ENCODE results near the gene ZNF565.

ZNF565 gene

DNA sequence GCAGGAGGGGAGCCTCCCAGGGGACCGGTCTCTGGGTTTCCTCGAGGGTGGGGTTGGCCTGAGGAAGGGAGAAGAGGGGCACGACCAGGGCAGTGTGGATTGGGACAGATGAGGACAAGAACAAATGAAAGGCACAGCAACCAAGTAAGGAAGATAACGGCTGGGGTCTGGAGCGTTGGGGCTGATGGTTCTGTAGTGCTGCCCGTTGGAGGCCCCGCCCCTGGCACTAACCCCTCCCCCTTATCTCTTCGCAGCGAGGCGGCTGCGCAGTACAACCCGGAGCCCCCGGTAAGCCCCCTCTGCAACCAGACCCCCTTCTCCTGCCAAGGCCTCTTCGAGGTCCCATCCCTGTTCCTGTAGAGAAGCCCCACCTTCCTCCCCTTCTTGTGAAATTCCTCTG is 72.4 kb downstream of the ZNF565 start:
- Histone ChIP-seq H3K27me3 (ENCODE audit: insufficient read depth, poor library complexity, severe bottlenecking) (no peaks in the 10 kb centered on the region), H3K4me3 (replicated peaks; ENCODE audit: insufficient read depth, low read length) (no peak overlapping the region), H3K27ac (replicated peaks) (no peak overlapping the region)
- no peak for TF ChIP-seq POLR2AphosphoS5 (IDR thresholded peaks at IDR 0.05; ENCODE audit: low read depth)
- TF ChIP-seq CTCF (IDR thresholded peaks at IDR 0.05; ENCODE audit: insufficient read depth, low read length) = no peak
- TF ChIP-seq, protein P1, sequence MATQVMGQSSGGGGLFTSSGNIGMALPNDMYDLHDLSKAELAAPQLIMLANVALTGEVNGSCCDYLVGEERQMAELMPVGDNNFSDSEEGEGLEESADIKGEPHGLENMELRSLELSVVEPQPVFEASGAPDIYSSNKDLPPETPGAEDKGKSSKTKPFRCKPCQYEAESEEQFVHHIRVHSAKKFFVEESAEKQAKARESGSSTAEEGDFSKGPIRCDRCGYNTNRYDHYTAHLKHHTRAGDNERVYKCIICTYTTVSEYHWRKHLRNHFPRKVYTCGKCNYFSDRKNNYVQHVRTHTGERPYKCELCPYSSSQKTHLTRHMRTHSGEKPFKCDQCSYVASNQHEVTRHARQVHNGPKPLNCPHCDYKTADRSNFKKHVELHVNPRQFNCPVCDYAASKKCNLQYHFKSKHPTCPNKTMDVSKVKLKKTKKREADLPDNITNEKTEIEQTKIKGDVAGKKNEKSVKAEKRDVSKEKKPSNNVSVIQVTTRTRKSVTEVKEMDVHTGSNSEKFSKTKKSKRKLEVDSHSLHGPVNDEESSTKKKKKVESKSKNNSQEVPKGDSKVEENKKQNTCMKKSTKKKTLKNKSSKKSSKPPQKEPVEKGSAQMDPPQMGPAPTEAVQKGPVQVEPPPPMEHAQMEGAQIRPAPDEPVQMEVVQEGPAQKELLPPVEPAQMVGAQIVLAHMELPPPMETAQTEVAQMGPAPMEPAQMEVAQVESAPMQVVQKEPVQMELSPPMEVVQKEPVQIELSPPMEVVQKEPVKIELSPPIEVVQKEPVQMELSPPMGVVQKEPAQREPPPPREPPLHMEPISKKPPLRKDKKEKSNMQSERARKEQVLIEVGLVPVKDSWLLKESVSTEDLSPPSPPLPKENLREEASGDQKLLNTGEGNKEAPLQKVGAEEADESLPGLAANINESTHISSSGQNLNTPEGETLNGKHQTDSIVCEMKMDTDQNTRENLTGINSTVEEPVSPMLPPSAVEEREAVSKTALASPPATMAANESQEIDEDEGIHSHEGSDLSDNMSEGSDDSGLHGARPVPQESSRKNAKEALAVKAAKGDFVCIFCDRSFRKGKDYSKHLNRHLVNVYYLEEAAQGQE (IDR thresholded peaks at IDR 0.05; ENCODE audit: insufficient replicate concordance, low read depth) = no peak
- no peak for TF ChIP-seq SPI1 (IDR thresholded peaks at IDR 0.05; ENCODE audit: borderline replicate concordance, low read depth)
- TF ChIP-seq GABPA (IDR thresholded peaks at IDR 0.05; ENCODE audit: low read depth) = no peak
- no peak for DNase-seq (ENCODE audit: low read depth in 1 of 2, low spot score in 1 of 2)

DNA sequence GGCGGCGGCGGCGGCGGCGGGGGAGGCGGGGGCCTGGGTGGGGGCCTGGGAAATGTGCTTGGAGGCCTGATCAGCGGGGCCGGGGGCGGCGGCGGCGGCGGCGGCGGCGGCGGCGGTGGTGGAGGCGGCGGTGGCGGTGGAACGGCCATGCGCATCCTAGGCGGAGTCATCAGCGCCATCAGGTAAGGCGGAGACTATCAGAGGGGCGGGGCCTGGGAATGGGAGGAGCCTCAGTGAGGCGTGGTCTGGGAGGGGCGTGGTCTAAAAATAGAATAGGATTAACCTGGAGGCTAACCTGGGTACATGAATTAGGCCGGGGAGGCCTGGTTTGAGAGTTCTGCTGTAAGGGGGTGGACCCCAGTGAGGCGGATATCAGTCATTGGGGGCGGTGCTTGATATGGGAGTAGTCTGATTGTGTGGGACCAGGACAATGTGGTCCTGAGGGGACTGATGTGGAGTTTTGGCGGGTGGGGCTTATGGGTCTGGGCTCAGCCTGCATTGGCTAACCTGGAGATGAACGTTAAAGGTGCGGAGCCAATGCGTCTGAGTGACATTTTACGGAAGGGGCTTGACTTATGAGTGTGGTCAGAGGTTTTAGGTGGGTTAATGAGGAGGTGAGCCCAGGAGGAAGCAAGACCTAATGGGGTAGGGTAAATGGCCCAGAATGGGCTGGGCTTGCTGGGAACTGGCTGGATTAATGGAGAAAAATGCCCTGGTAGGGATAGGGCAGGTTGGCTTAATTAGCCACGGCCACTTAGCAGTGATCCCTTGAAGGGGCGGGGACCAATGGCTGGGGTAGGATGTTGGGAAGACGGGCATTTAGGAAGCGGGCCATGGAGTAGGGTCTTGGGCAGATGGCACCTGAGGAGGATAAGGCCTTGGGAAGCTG is 73.2 kb downstream of the ZNF565 start:
- H3K4me3 ChIP-seq (replicated peaks; ENCODE audit: insufficient read depth, low read length) = peak overlapping the region; percentile 92
- TF ChIP-seq POLR2AphosphoS5 (IDR thresholded peaks at IDR 0.05; ENCODE audit: low read depth) (0 out of 2 replicates have a peak, but pooled peaks have one; percentile 30), SPI1 (IDR thresholded peaks at IDR 0.05; ENCODE audit: borderline replicate concordance, low read depth) (no peak), GABPA (IDR thresholded peaks at IDR 0.05; ENCODE audit: low read depth) (no peak), CTCF (IDR thresholded peaks at IDR 0.05; ENCODE audit: insufficient read depth, low read length) (no peak)
- TF ChIP-seq, protein P1 (IDR thresholded peaks at IDR 0.05; ENCODE audit: insufficient replicate concordance, low read depth) = no peak
- peak; percentile 70 to 89 for DNase-seq (ENCODE audit: low read depth in 1 of 2, low spot score in 1 of 2)
- peak overlapping the region; percentile 94 for H3K27ac ChIP-seq (replicated peaks)
- H3K27me3 ChIP-seq (ENCODE audit: insufficient read depth, poor library complexity, severe bottlenecking) = no peaks in the 10 kb centered on the region

DNA sequence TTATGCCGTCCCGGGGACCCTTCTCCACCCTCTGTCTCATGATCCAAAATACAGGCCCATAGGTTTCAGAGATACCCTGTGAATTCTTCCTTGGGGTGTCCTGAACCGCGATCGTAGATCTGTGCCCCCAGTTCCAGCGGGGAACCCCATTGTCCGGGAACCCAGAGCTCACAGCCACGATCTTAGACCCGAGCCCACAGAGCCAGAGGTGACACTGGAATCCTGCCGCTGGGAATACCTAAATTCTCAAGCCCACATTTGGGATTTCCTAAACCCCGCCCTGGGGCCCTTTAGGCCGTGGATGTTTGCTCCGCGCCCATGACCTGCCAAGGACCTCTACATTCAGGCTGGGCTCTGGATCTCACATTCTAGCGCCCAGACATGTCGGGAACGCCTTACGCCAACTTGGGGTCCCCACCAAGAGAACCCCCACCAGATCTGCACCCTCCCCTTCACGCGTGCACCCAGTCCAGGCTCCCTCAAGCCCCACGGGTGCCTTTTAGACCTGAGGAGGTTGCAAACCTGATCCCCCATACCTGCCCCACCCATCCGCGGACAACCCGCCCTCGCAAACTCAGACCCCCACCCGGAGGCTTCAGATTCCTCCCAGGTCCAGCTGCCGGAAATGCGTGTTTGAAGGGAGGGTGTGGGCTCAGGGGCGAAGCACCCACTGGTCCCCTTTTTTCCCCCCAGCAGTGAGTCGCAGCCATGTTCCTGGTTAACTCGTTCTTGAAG is 74.0 kb downstream of the ZNF565 start:
- peak overlapping the region; percentile 94 for H3K27ac ChIP-seq (replicated peaks)
- H3K27me3 ChIP-seq (ENCODE audit: insufficient read depth, poor library complexity, severe bottlenecking) = no peaks in the 10 kb centered on the region
- H3K4me3 ChIP-seq (replicated peaks; ENCODE audit: insufficient read depth, low read length) = peak overlapping the region; percentile 92
- TF ChIP-seq CTCF (IDR thresholded peaks at IDR 0.05; ENCODE audit: insufficient read depth, low read length) (no peak), GABPA (IDR thresholded peaks at IDR 0.05; ENCODE audit: low read depth) (no peak), POLR2AphosphoS5 (IDR thresholded peaks at IDR 0.05; ENCODE audit: low read depth) (no peak), SPI1 (IDR thresholded peaks at IDR 0.05; ENCODE audit: borderline replicate concordance, low read depth) (no peak)
- TF ChIP-seq, protein P1 (IDR thresholded peaks at IDR 0.05; ENCODE audit: insufficient replicate concordance, low read depth) = no peak
- DNase-seq (ENCODE audit: low read depth in 1 of 2, low spot score in 1 of 2) = peak; percentile 43 to 50
